GM21529 (cell line): ENCODE data around the gene FADS3.

Experiments used
- ATAC-seq: cut with Tn5 transposase; IDR thresholded peaks from one replicate; pipeline ENCODE4 v1.9.1; 2021; ENCODE audit not compliant: unreplicated experiment

Gene FADS3

GRCh38 chr11:61839742-61840141 lies 51.6 kb downstream of the FADS3 start:
- ATAC-seq = no peak

GRCh38 chr11:61838921-61839320 lies 52.4 kb downstream of the FADS3 start:
- ATAC-seq = no peak

DNA sequence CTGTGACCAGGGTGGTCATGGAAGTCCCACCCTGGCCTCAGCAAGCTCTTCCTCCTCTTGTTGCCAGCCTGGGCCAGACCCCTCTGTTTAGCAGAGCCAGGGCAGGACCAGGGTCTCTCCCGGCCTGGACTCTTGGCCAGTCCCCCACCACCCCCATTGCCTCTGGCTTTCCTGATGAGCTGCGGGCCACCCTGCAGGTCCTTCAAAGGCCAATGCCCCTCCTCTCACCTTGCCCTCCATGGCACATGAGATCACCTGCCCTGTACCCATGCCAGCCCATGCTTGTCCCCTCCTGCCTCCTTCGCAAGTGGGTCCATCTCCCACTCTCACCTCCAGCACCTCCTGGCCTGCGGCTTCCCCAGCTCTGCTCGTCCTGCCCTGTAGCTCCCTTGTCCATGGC lies 52.8 kb downstream of the FADS3 start:
- ATAC-seq = no peak

DNA sequence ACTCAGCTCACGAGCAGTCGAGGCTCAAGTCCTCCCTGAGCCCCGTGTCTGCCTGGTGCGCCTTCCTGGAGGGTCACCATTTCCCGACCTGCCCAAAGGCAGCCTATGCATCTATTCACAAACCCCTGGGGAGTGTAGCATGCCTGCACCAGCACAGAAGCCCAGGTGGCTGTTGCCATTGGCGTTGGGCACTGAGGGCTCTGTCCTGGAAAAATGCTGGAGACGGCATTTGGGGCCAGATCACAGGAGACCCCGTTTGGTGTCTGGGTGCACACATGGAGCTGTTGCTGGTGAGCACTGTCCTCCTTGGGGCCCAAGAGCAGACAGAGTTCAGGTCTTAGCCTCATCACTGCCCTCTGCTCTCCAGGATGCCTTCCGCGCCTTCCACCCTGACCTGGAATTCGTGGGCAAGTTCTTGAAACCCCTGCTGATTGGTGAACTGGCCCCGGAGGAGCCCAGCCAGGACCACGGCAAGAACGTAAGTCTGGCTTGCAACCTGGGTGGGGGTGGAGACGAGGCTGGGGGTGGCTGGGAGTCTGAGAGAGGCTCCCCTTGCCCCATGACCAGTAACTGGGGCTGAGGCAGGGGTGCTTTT lies 53.8 kb downstream of the FADS3 start:
- ATAC-seq = no peak

DNA sequence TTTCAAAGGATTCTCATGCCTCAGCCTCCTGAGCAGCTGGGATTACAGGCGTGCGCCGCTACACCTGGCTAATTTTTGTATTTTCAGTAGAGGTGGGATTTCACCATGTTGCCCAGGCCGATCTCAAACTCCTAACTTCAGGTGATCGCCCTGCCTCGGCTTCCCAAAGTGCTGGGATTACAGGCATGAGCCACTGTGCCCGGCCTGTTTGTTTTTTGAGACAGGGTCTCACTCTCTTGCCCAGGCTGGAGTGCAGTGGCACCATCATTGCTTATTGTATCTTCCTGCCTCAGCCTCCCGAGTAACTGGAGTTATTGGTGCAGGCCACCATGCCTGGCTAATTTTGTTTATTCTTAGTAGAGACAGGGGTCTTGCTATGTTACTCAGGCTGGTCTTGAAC lies 55.2 kb downstream of the FADS3 start:
- ATAC-seq = no peak

- peak; percentile 93 for ATAC-seq
Observed at GRCh38 chr11:61834278-61835048, 56.9 kb downstream of the FADS3 start.

DNA sequence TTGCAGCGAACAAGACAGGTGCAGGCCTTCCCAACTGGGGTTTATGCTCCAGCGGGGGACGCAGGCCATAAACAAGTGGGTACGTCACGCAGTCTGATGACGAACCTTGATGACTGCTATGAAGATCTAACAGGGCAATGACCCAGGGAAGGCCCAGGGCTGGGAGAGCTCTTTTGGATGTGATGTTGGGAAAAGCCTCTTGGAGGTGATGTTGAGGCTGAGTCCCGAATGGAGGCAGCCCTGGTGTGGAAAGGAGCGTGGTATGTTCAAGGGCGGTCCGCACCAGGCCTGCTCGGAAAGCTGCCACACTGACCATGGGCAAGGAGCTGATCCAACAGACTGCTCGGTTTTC lies 57.4 kb downstream of the FADS3 start:
- no peak for ATAC-seq

GRCh38 chr11:61833471-61833870 lies 57.9 kb downstream of the FADS3 start:
- ATAC-seq = no peak

DNA sequence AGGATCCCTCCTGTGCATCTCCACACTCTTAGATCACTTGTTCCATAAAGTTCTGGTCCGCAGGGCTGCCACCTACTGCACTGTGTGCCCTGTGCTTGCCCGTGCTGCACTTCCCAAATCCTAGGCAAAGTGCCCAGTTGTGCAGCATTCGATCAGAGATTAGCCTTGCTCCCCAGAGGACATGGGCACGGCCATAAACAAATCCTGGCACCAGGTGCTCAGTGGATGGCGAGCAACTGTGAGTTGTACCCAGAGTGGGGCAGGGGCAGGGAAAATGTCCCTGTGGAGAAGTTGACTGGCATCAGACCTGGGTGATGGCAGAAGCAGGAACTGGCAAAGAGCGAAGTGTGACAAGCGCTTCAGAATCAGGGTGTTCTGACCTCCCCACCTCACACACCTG lies 58.6 kb downstream of the FADS3 start:
- ATAC-seq = no peak

GRCh38 chr11:61832207-61832606 lies 59.1 kb downstream of the FADS3 start:
- ATAC-seq = no peak

GRCh38 chr11:61830237-61831105 lies 60.9 kb downstream of the FADS3 start:
- ATAC-seq = no peak

- ATAC-seq = no peak
Observed at GRCh38 chr11:61829806-61830205, 61.5 kb downstream of the FADS3 start.

GRCh38 chr11:61828629-61829407 lies 62.5 kb downstream of the FADS3 start:
- peak; percentile 31 for ATAC-seq

DNA sequence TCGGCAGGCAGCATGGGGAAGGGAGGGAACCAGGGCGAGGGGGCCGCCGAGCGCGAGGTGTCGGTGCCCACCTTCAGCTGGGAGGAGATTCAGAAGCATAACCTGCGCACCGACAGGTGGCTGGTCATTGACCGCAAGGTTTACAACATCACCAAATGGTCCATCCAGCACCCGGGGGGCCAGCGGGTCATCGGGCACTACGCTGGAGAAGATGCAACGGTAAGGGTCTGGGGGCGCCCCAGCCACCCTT lies 63.0 kb downstream of the FADS3 start:
- no peak for ATAC-seq

DNA sequence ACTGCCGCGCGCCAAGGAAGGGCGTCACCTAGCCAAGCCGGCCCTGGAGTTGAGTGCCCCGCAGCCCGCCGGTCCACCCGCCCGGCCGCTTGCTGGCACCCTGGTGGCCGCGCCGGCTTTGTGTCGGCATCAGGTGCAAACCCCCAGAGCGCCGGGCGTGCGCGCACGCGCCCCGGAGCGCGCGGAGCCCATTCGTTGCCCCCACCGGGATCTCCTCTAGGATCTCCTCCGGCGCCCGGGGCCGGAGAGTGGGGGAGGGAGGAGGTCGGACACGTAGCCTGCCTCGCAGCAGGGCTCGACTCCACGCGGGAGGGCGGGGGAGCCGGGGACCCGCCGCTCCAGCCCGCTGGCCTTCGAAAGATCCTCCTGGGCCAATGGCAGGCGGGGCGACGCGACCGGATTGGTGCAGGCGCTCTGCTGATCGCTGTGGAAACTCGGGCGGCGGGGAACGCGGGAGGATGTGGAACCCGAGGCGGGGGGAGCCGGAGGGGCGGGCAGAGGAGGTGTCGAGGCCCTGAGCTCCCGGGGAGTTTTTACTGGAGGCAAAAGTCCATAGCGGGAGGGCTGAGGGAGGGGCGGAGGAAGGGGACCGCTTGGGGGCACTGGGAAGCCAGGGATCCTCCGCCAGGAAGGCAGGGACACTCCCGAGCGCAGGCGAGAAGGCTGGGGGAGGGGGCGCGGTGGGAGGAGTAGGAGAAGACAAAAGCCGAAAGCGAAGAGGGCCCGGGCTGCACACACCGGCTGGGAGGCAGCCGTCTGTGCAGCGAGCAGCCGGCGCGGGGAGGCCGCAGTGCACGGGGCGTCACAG lies 63.6 kb downstream of the FADS3 start, which contains the start of gene FADS2:
Gene FADS2, plus strand, starts transcription at position 730 of the 808 bp plus-strand sequence. CDS start 91 bp downstream, outside the sequence.
- peak; percentile 78 for ATAC-seq

- peak; percentile 6 for ATAC-seq
Observed at GRCh38 chr11:61826930-61827570, 64.3 kb downstream of the FADS3 start.
